ENCODE results near the gene VAMP4. TPM values are rescaled to one million over a fixed set of nuclear protein-coding genes. Genes with fewer than 3 reads are reported as not detected.

Gene VAMP4, protein sequence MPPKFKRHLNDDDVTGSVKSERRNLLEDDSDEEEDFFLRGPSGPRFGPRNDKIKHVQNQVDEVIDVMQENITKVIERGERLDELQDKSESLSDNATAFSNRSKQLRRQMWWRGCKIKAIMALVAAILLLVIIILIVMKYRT
- 3.8 to 5.4 TPM (median 4.0 TPM) in 5 replicates for total RNA-seq (2022; extraction: Qiagen RNA extraction; ENCODE audit: low read depth)

GRCh38 chr1:171741872-171742576, at the start of gene VAMP4:
TSS of gene VAMP4 (minus strand) at chr1:171742065. CDS start at chr1:171738414, 3,651 bp downstream.

DNA sequence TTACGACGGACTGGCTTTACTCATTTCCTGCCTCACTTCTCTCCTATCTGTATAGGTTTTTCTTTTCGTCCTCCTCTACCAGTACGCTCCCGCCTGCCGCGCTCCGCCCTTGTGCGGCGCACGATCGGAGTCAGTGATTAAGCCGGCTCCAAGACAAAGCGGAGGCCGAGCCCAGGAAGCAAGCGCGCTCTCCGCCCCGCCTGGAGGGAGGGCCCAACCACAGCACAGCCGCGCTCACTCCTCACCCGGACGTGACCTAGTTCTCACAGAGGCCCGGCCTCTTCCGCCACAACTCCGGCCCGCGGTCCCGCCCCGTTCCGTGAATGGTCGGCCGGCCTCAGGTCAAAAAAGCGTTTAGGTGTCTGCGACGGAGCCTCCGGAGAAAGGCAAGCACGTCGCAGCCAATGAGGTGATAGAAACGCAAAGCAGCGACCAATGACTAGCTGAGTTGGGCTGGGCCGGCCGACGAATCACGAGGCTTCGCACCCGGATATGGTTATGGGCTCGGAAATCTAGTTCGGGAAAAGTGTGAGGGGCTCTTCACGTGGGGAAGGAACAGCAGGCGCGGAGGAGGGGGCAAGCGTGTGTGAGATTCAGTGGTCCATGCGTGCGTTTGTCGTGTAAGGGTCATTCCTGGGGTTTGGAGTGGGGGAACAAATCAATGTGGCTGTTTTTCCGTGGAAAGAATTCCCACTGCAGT, 39.5 kb upstream of the VAMP4 start, which contains the start of gene METTL13:
METTL13 (plus strand) TSS at position 485 of the 700 bp plus-strand sequence. CDS start 308 bp downstream, outside the sequence.

GRCh38 chr1:171652234-171652822, 89.5 kb downstream of the VAMP4 start, which contains the start of gene MYOC:
TSS of gene MYOC (minus strand) at chr1:171652688. CDS start at chr1:171652611, 77 bp downstream.

Other genes with a start within 250 kb of the VAMP4 start
- gene MYOCOS, start 119.8 kb downstream of the VAMP4 start, total RNA-seq (2022; extraction: Qiagen RNA extraction; ENCODE audit: low read depth), result not detected in 5 replicates
- not detected in 5 replicates for gene MYOC, start 89.4 kb downstream of the VAMP4 start, total RNA-seq (2022; extraction: Qiagen RNA extraction; ENCODE audit: low read depth)
- 43.4 to 51.1 TPM (median 50.1 TPM) in 5 replicates for gene METTL13, start 39.6 kb upstream of the VAMP4 start, total RNA-seq (2022; extraction: Qiagen RNA extraction; ENCODE audit: low read depth)
- 0.51 to 0.87 TPM (median 0.67 TPM) in 5 replicates for gene DNM3, start 99.4 kb upstream of the VAMP4 start, total RNA-seq (2022; extraction: Qiagen RNA extraction; ENCODE audit: low read depth)

All from A549 treated with CpdA at 1 μM for 4 hours (cell line).